ENCODE data around the gene ZFP62.

DNA sequence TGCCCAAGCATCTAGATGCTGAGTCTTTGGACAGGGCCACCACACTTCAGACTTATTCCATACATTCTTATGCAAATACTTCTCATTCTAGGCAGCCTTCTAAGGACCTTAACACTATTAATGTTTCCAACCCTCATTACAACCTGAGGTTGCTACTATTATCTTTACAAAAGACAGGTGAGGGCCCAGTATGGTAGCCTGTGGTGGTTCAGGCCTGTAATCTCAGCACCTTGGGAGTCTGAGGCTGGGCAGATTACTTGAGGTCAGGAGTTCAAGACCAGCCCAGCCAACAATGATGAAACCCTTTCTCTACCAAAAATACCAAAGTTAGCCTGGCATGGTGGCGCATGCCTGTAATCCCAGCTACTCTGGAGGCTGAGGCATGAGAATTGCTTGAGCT is 16.2 kb downstream of the ZFP62 start:
- TF ChIP-seq CTCF (IDR thresholded peaks at IDR 0.05), result no peak
- TF ChIP-seq POLR2A (IDR thresholded peaks at IDR 0.05), result no peak

All from thyroid gland (tissue), 4 donors.